ENCODE results near the gene ARHGAP25.

DNA sequence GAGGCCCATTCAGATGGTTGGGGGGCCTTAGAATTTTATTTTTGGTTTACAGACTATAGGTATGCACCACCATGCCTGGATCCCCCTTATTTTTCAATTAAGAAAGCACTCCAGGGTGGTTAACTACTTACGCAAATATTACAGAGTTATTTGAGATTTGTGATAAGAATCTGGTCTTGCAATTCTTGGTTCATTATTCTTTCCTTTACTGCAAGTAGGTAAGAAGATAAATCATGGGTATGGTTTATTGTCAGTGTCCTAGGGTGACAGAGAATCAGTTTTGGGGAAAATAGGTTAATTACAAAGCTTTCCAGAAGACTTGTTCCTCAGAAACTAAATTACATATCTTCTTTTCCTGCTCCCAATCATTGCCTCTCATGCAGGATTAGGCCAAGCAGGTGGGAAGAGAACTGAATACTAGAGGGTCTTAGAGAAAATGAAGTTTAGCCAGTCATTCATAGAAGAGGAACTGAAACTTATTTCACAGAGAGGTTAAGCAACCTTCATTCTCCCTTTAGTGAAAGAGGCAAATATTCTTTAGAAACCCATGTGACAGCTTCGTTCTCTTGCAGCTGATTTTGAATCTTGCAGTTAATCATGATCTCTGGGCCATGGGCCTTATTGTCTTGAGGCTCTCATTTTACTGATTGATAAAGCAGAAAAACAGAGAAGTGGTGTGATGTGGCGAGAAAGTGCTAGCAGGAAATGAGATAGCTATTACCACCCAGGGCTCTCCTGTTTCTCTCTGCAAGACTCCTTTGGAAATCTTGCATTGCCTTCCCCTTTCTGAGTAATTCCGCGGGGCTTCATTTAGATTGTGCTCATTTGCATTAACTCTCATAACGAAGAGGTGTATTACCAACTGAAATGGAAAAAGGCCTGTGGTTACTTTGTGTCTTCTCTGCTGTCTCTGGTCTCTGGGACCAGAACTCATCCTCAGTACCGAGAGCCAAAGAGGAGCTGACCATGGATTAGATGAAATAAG is 44.8 kb upstream of the ARHGAP25 start:
- TF ChIP-seq EZH2 (IDR thresholded peaks at IDR 0.05; ENCODE audit: low read depth): no peak
- TF ChIP-seq, protein P1, sequence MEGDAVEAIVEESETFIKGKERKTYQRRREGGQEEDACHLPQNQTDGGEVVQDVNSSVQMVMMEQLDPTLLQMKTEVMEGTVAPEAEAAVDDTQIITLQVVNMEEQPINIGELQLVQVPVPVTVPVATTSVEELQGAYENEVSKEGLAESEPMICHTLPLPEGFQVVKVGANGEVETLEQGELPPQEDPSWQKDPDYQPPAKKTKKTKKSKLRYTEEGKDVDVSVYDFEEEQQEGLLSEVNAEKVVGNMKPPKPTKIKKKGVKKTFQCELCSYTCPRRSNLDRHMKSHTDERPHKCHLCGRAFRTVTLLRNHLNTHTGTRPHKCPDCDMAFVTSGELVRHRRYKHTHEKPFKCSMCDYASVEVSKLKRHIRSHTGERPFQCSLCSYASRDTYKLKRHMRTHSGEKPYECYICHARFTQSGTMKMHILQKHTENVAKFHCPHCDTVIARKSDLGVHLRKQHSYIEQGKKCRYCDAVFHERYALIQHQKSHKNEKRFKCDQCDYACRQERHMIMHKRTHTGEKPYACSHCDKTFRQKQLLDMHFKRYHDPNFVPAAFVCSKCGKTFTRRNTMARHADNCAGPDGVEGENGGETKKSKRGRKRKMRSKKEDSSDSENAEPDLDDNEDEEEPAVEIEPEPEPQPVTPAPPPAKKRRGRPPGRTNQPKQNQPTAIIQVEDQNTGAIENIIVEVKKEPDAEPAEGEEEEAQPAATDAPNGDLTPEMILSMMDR (conservative IDR thresholded peaks at IDR 0.05): no peak

All from PC-9 (cell line).